A204.1 (cell line): ENCODE measurements around the gene TTC39B.

ENCODE experiments used
- FAIRE-seq: peaks from 2 replicates; lab custom pipeline; 2012; peaks lifted over from hg19 to GRCh38; lab: Jason Lieb, UNC

Gene TTC39B

DNA sequence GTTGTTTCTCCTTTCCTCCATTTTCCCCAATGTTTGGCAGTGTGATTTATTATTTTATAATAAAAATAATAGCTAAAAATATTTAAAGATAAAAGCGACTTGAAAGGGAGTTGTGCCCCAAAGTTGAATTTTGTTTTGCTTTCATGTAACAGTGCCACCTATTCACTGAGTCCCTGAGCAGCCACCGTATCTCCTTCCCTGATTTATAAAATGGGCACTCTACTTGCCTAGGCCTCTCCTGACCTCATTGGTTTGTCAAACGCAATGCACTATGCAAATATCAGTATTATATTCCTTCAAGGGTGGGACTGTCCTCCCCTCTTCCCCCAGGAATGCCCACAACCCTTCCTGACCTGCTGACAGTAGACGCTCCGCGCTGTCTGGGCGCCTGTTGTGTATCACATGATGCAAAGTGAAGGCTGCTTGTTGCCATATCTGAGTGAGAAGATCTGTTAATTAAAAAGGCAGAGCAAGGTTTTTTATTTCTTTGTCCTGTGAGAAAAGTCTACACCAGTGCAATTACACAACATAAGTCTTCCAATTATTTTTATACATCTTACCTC is 81.4 kb downstream of the TTC39B start:
- no peak for FAIRE-seq

DNA sequence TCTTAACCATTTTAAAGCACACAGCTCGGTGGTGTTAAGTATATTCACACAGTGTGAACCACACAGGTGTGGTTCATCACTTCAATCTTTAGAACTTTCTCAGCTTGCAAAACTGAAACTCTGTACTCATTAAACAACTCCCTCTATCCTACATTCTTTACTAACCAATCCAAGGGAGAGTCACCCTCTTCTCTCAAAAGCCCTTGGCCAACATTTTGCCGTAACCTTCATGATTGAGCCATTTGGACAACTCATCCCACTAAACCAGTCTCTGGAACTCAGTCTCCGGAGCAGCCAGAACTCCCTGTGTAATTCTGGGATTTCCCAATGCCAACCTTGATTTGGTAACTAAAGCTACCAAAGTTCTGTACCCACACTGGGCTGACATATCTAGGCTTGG is 84.7 kb downstream of the TTC39B start:
- FAIRE-seq: no peak

DNA sequence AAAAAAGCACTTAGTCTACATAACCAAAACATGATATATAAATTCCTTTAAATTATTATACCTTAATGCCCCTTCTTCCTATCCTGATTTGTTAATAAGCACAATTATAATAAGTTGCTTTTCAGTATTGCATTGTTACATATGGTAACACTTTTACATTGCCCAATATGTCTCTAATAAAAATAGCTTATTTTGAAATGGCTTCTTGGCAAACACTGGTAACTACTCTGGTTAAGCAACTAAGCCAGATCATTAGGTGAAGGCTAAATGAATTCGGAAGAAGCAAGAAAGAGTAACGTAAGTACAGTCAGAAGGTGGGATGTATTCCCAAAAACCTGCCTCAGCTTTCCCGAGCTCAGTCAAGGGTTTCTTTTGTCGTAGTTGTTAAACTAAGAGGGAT is 85.3 kb downstream of the TTC39B start:
- no peak for FAIRE-seq

GRCh38 chr9:15220658-15221318 is 86.2 kb downstream of the TTC39B start:
- FAIRE-seq: no peak

DNA sequence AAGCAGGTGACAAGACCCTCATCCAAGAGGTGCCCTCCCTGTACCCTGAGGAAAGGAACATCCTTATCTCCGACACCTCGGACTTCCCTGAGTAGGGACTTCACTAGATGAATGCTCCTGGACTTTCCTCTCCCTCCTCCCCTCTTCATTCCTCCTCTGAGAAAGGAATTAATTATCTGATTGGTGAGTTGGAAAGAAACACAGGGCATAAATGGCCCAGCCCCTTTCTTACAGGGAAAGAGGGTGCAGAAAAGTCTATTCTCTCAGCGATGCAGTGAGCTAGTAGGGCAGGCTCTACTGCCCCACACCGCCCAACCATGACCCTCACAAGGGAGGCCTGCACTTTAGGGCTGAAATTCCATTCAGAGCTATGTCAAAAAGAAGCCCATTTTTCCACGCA is 87.5 kb downstream of the TTC39B start:
- no peak for FAIRE-seq

GRCh38 chr9:15218994-15219393 is 88.0 kb downstream of the TTC39B start:
- no peak for FAIRE-seq

DNA sequence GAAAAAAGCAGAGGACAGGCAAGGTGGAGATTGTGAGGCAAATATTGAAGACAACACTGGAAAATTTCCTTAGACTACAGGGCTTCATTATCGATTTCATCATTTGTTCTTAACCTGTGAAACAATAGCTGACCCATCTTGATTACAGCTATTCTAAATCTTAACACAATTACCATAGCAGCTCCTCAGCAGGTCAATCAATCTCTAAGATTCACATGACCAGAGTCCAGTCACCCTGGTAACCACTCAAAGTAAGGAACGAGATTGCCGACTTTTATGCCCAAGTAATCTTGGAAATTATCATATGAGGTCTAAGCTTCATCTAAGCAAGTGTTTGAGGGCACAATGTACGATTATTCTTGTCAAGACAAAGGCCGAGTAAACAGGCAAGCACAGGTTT is 93.8 kb downstream of the TTC39B start:
- FAIRE-seq: no peak

DNA sequence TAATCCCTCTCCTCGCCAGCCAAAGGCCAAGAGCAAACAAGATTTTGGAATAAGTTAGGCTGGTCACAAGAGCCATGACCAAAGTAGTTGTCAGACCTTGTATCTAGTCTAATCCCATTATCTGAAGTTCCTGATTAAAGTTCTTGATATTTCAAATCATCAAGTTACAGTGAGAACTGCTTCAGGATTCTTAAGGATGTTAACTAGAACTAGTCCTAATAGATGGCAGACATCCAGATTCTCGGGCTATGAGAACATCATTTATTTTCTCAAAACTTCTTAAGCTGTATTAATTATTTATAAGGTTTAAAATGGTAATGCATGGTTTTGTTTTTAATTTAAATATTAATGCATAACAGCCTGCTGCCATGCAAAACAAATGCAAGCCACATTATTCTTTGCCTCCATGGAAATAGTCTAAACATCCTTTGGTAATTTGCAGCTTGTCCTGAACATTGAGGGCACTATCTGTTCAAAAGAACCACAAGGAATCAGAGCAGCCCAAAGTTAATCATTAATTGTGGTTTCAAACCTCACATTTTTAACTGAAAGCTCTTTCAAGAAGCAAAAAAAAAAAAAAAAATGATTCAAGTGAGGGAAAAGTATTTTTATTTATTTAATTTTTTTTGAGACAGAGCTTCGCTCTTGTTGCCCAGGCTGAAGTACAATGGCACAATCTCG is 95.1 kb downstream of the TTC39B start:
- no peak for FAIRE-seq

- peak; percentile 95 for FAIRE-seq
Observed at GRCh38 chr9:15211160-15211814, 95.7 kb downstream of the TTC39B start.

DNA sequence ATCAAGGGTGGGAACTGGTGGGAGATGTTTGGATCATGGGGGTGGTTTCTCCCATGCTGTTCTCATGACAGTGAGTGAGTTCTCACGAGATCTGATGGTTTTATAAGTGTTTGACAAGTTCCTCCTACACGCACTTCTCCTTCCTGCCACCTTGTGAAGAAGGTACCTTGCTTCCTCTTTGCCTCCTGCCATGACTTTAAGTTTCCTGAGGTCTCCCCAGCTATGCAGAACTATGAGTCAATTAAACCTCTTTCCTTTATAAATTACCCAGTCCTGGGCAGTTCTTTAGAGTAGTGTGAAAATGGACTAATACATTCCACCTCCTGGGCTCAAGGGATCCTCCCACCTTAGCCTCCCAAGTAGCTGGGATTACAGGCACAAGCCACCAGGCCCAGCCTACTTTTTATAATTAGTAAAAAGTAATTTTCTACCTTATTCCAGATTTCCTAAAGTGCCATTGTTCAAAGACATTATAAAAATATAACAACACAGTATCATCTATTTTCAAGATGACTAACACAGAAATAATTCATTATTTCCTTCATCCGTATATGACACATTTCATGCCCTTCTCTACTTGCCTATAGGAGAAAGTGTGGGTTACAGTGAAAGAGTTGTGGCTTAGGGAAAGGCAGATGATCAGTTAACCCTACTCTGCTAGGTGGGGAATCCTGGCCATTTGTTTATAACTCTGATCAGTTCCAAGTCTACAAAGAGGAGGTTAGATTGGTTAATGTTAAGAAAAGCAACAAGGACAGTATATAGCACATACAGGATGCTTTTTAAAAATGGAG is 99.9 kb downstream of the TTC39B start:
- FAIRE-seq: no peak

DNA sequence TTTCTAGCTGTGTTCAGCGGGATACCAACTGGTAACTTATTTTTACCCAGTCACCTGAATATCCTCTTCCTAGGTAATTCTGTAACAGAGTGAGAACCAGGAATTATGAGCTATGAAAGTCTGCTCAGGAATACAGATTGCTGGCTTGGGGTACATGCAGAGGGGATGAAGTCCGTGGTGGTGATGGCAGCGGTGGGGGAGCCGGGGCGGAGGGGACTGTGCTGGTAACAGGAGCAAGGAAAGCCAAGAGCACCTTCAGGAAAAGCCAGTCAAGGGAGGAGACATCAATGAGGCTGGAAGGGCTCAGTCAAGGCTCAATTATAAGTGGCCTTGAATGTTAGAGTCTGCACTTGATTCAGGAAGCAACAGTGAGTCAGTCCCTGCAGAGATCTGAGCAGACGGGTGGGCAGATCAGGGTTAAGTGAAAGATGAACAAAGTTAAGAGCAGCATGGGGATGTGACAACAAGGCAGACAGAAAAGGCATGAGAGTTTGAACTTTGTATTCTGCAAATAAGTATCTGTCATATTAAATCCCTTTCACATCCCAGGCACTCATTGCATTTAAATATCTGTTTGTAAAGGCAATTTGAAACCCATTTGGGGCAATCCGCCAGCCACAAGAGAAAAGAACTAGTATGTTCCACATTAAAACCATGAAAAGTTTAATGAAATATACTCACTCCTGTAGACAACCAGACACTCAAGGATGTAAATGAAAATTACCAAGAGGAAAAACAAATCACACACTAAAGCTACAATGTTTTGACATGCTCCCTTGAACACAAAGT is 101.2 kb downstream of the TTC39B start:
- no peak for FAIRE-seq

- FAIRE-seq: no peak
Observed at GRCh38 chr9:15203581-15203980, 103.4 kb downstream of the TTC39B start.

DNA sequence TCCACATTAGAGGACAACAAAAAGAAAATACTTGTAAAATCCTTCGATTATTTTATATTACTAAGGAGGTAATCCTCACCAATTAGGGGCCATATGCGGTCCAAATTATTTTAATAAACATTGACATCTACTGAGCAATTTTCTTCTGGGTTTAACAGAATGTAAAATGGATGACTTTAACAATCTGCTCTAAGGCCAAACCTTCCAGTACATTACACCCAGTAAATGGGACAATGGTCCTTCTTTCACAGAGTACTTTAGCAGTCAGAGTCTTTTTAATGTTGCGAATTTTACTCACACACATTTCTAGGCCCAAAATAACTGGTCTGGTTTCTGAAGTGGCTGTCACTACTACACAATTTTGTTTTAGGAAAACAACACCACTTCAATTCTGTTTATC is 106.9 kb downstream of the TTC39B start:
- no peak for FAIRE-seq

GRCh38 chr9:15192856-15193255 is 114.2 kb downstream of the TTC39B start:
- no peak for FAIRE-seq

GRCh38 chr9:15191378-15191777 is 115.6 kb downstream of the TTC39B start:
- no peak for FAIRE-seq

GRCh38 chr9:15189481-15189880 is 117.5 kb downstream of the TTC39B start:
- no peak for FAIRE-seq

GRCh38 chr9:15187589-15187988 is 119.4 kb downstream of the TTC39B start:
- no peak for FAIRE-seq

DNA sequence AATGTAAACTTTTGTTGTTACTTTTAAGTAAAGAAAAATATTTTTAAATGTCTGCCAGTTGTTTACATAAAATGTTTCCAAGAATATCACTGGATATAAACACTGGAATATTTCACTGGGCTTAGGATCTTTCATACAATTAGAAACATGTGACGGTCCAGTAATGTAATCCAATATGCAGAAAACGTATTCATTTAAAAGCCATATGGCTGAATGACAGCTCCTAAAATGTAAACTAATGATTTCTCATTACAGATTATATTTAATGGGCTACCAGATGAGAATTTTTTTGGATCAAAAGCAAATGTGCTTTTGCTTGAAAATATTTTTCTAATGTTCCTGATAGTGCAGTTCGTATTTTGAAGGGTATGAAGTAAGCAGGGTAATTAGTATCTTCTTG is 124.3 kb downstream of the TTC39B start:
- no peak for FAIRE-seq

GRCh38 chr9:15182101-15182551 is 124.9 kb downstream of the TTC39B start:
- no peak for FAIRE-seq

DNA sequence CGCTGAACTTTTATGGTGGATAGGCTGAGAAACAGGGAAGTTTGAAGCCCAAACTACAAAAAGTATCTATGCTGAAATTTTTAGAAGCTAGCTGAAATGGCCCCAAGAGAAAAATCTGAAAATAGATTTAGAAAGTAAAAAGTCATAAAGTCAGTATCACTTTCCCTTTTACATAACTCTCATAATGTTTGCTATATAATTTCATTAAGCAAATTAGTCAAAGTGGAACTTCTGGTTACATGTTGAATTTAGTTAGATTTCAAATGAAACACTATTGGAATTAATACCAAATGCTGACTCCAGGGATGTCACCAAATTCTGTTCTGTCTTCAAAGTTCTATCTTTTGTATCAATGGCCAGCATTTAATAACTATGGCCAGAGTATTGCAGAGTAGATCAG is 126.9 kb downstream of the TTC39B start:
- no peak for FAIRE-seq

- FAIRE-seq: no peak
Observed at GRCh38 chr9:15178631-15179030, 128.4 kb downstream of the TTC39B start.

- FAIRE-seq: no peak
Observed at GRCh38 chr9:15176836-15177235, 130.2 kb downstream of the TTC39B start.
